Ascending aorta (tissue), 2 donors: ENCODE data around the gene AAK1. TPM values are rescaled to one million over a fixed set of nuclear protein-coding genes. Genes with fewer than 3 reads are reported as not detected.

Experiments used
- DNase-seq, 2 donors: peaks; one replicate each; pipeline ENCODE4 v3.0.0-alpha.2; 2019; ENCODE audit warnings: low spot score in 2 of 2
- H3K27ac ChIP-seq, 2 donors: fragments of 200-600 bp; sonication (generic); one replicate each; pipeline ENCODE4 v1.5.1; 2016 to 2017; ENCODE audit warnings: mild to moderate bottlenecking in 1 of 2
- H3K27me3 ChIP-seq: fragments of 200-600 bp; sonication (generic); one replicate; pipeline ENCODE4 v1.5.1; 2017
- H3K36me3 ChIP-seq, 2 donors: fragments of 200-600 bp; sonication (generic); one replicate each; pipeline ENCODE4 v1.5.1; 2016
- H3K4me1 ChIP-seq, 2 donors: fragments of 200-600 bp; sonication (generic); one replicate each; pipeline ENCODE4 v1.5.1; 2016 to 2017; ENCODE audit warnings: mild to moderate bottlenecking in 1 of 2
- H3K4me3 ChIP-seq, 2 donors: fragments of 200-600 bp; sonication (generic); one replicate each; pipeline ENCODE4 v1.5.1; 2016 to 2017; ENCODE audit warnings: mild to moderate bottlenecking in 1 of 2
- H3K9me3 ChIP-seq, 2 donors: fragments of 200-600 bp; sonication (generic); one replicate each; pipeline ENCODE4 v1.5.1; 2016
- CTCF ChIP-seq, 3 experiments: fragments of 200-600 bp in 2 of 3; fragments of 450-650 bp in 1 of 3; sonication (generic) in 2 of 3; IDR thresholded peaks; one replicate each; pipeline ENCODE4 v1.5.1; 2016 to 2019; ENCODE audit warnings: antibody characterized with exemption in 3 of 3, mild to moderate bottlenecking in 1 of 3, moderate library complexity in 1 of 3
- intact Hi-C: fragments of 100-400 bp; cut with DNase I; formaldehyde crosslinking; loops from one replicate; pipeline ENCODE4 v1.15.1; 2023
- total RNA-seq: library from RNA; depleted of rRNA; stranded (reverse); fragments of >200 nt; gene quantifications from one replicate; pipeline ENCODE4 v1.1.0, GENCODE V29; 2016

Gene AAK1
- total RNA-seq, 1 donor from 2014 or later = 53.4 TPM

- H3K36me3 ChIP-seq = peaks cover 56 to 93% of the 10 kb centered on the region in 2 donors
- no peak overlapping the region for H3K4me3 ChIP-seq
- intact Hi-C loops = no loop called here
- no peaks in the 10 kb centered on the region for H3K27me3 ChIP-seq
- no peaks in the 10 kb centered on the region for H3K9me3 ChIP-seq
- no peak overlapping the region for H3K27ac ChIP-seq
- no peak for DNase-seq
- TF ChIP-seq CTCF (IDR thresholded peaks at IDR 0.05) = no peak
- H3K4me1 ChIP-seq = peaks cover 0 to 4% of the 10 kb centered on the region in 2 donors
Measured at GRCh38 chr2:69509011-69509749, 134.4 kb downstream of the AAK1 start.

GRCh38 chr2:69505710-69506109 lies 137.8 kb downstream of the AAK1 start:
- Histone ChIP-seq H3K4me1 (no peaks in the 10 kb centered on the region), H3K27me3 (no peaks in the 10 kb centered on the region), H3K9me3 (no peaks in the 10 kb centered on the region), H3K36me3 (peaks cover 34 to 79% of the 10 kb centered on the region in 2 donors), H3K27ac (no peak overlapping the region), H3K4me3 (no peak overlapping the region)
- no peak for TF ChIP-seq CTCF (IDR thresholded peaks at IDR 0.05)
- DNase-seq = no peak
- intact Hi-C loops = no loop called here

DNA sequence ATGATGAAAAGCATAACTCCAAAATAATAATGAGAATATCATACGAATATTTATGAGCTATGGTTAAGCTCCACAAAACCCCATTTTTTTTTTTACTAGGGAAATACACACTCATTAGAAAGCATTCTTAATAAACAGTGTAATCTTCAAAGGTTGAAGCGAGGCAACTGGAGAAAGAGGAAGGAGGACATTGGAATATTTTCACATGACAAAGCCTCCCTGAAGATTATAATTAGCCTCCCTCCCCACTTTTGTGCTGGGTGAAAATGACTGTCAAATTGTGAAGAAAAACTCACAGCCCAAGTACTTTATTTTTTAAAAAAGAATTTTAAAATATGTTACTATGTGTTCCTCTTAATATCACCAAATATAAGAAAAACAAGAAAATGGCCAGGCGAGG lies 142.2 kb downstream of the AAK1 start:
- no peak for TF ChIP-seq CTCF (IDR thresholded peaks at IDR 0.05)
- DNase-seq = no peak
- intact Hi-C loops = no loop called here
- H3K27me3 ChIP-seq = no peaks in the 10 kb centered on the region
- H3K4me1 ChIP-seq = no peaks in the 10 kb centered on the region
- H3K9me3 ChIP-seq = no peaks in the 10 kb centered on the region
- no peak overlapping the region for H3K27ac ChIP-seq
- peaks cover 16 to 39% of the 10 kb centered on the region in 2 donors for H3K36me3 ChIP-seq
- no peak overlapping the region for H3K4me3 ChIP-seq

DNA sequence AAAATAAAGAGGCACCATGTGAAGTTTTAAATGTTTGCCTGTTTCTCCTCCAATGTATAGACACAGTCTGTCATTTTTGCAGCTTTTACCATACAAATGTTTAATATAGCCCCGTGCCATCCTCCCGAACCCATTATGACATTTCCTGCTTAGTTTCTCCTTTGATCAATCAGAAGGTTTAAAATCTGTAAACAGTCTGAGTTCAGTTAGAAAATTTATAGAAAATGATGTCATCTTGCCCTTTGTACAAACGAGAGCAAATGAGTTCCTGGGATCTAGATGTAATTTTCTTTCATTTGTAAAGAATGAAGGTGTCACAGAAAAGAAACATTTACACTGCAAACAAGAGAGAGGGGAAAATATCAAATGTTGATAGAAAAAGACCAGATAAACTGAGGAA lies 143.6 kb downstream of the AAK1 start:
- no peak overlapping the region for H3K4me3 ChIP-seq
- no peaks in the 10 kb centered on the region for H3K27me3 ChIP-seq
- H3K27ac ChIP-seq = no peak overlapping the region
- intact Hi-C loops = no loop called here
- no peak for DNase-seq
- H3K36me3 ChIP-seq = peaks cover 5 to 26% of the 10 kb centered on the region in 2 donors
- no peaks in the 10 kb centered on the region for H3K9me3 ChIP-seq
- TF ChIP-seq CTCF (IDR thresholded peaks at IDR 0.05) = no peak
- no peaks in the 10 kb centered on the region for H3K4me1 ChIP-seq

DNA sequence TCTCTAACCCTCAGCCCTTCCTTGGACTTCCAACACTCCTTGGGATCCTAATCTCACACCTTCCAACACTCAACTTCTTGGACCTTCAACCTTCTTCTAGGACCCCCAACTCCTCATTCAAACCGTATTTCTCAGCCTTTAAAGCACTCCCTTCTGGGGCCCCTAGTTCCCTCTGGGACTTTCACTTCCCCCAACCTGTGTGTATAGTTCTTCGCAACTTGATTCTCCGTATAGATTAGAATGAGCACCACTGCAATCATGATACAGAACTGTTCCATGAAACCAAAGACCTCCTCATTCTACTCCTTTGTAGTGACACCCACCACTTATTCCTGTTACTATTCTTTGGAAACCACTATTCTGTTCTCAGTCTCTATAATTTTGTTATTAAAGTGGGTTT lies 144.3 kb downstream of the AAK1 start:
- H3K27me3 ChIP-seq = no peaks in the 10 kb centered on the region
- intact Hi-C loops = no loop called here

More for the DNA sequence above, 144.3 kb downstream of the AAK1 start:
- no peak for TF ChIP-seq CTCF (IDR thresholded peaks at IDR 0.05)
- H3K27ac ChIP-seq = no peak overlapping the region
- peaks cover 5 to 20% of the 10 kb centered on the region in 2 donors for H3K36me3 ChIP-seq
- H3K9me3 ChIP-seq = no peaks in the 10 kb centered on the region
- no peak overlapping the region for H3K4me3 ChIP-seq
- H3K4me1 ChIP-seq = no peaks in the 10 kb centered on the region
- no peak for DNase-seq
